ENCODE measurements around the gene IL23R. TPM values are rescaled to one million over a fixed set of nuclear protein-coding genes. Genes with fewer than 3 reads are reported as not detected.

IL23R gene, protein sequence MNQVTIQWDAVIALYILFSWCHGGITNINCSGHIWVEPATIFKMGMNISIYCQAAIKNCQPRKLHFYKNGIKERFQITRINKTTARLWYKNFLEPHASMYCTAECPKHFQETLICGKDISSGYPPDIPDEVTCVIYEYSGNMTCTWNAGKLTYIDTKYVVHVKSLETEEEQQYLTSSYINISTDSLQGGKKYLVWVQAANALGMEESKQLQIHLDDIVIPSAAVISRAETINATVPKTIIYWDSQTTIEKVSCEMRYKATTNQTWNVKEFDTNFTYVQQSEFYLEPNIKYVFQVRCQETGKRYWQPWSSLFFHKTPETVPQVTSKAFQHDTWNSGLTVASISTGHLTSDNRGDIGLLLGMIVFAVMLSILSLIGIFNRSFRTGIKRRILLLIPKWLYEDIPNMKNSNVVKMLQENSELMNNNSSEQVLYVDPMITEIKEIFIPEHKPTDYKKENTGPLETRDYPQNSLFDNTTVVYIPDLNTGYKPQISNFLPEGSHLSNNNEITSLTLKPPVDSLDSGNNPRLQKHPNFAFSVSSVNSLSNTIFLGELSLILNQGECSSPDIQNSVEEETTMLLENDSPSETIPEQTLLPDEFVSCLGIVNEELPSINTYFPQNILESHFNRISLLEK
- total RNA-seq (2021; ENCODE audit: unreplicated experiment) (not detected), Bru-seq, nascent RNA (percentile 2 among the genes with signal in this experiment), BruChase-seq, experiment 1, labeled RNA remaining after a 2-hour chase (percentile 6 among the genes with signal in this experiment), BruChase-seq, experiment 2, labeled RNA remaining after a 6-hour chase (percentile 4 among the genes with signal in this experiment)
- polyA plus RNA-seq (2012; ENCODE audit: insufficient read length), result not detected
- long read RNA-seq, result 0 reads

DNA sequence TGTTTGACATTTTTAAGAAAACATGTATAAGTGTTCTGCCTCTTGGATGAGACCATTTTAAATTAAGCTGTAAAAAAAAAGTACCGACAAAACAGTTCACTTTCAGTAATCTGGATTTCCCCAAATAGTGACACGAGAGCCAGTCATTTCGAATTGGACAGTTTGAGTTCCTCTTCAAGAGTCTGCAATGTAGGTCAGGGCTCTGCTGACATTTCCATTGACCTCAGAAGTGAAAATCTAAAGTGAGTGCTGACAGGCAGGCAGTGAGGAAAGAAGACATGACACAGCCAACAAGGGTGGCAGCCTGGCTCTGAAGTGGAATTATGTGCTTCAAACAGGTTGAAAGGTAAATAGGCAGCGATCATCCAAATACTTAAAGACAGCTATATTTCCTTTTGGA lies at the start of gene IL23R:
IL23R (plus strand) TSS at position 259 of the 400 bp plus-strand sequence. CDS start 1,667 bp downstream, outside the sequence.
- ATAC-seq (no peak), DNase-seq (ENCODE audit: low read depth, low spot score) (no peak)
- Histone ChIP-seq H3K36me3 (ENCODE audit: control insufficient read depth, insufficient read depth, low read length) (no peaks in the 10 kb centered on the region), H3K4me3 (ENCODE audit: low read depth in 2 of 2, low read length in 2 of 2) (no peak within 1 kb of the TSS), H3K27me3 (ENCODE audit: control insufficient read depth, insufficient read depth, low read length) (no peaks in the 10 kb centered on the region), H3K9me3 (ENCODE audit: control insufficient read depth, insufficient read depth, low read depth, low read length) (no peaks in the 10 kb centered on the region), H3K27ac (ENCODE audit: low read length) (no peak within 1 kb of the TSS), H3K4me1 (ENCODE audit: control insufficient read depth, insufficient read depth, low read length) (no peaks in the 10 kb centered on the region)
- no TSS peak for BruUV-seq (replicated peaks)
- ChIA-PET CTCF (no interaction called here), POLR2A (no interaction called here)
- in situ Hi-C loops (cut with HindIII; ENCODE audit: low pct_unique_long_range_greater_than_20kb, low sequenced_read_pairs) (no loop called here), intact Hi-C loops (cut with micrococcal nuclease; ENCODE audit: unreplicated experiment) (no loop called here)
- TF ChIP-seq SIN3A (IDR thresholded peaks at IDR 0.05; ENCODE audit: borderline replicate concordance, insufficient read depth, low read depth, low read length) (no peak), POLR2AphosphoS5 (IDR thresholded peaks at IDR 0.05; ENCODE audit: low read depth, low read length) (no peak), TCF7L2 (IDR thresholded peaks at IDR 0.05; ENCODE audit: low read depth, low read length) (no peak)
- TF ChIP-seq, protein P1, sequence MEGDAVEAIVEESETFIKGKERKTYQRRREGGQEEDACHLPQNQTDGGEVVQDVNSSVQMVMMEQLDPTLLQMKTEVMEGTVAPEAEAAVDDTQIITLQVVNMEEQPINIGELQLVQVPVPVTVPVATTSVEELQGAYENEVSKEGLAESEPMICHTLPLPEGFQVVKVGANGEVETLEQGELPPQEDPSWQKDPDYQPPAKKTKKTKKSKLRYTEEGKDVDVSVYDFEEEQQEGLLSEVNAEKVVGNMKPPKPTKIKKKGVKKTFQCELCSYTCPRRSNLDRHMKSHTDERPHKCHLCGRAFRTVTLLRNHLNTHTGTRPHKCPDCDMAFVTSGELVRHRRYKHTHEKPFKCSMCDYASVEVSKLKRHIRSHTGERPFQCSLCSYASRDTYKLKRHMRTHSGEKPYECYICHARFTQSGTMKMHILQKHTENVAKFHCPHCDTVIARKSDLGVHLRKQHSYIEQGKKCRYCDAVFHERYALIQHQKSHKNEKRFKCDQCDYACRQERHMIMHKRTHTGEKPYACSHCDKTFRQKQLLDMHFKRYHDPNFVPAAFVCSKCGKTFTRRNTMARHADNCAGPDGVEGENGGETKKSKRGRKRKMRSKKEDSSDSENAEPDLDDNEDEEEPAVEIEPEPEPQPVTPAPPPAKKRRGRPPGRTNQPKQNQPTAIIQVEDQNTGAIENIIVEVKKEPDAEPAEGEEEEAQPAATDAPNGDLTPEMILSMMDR (IDR thresholded peaks at IDR 0.05), result no peak
- TF ChIP-seq, protein P2, sequence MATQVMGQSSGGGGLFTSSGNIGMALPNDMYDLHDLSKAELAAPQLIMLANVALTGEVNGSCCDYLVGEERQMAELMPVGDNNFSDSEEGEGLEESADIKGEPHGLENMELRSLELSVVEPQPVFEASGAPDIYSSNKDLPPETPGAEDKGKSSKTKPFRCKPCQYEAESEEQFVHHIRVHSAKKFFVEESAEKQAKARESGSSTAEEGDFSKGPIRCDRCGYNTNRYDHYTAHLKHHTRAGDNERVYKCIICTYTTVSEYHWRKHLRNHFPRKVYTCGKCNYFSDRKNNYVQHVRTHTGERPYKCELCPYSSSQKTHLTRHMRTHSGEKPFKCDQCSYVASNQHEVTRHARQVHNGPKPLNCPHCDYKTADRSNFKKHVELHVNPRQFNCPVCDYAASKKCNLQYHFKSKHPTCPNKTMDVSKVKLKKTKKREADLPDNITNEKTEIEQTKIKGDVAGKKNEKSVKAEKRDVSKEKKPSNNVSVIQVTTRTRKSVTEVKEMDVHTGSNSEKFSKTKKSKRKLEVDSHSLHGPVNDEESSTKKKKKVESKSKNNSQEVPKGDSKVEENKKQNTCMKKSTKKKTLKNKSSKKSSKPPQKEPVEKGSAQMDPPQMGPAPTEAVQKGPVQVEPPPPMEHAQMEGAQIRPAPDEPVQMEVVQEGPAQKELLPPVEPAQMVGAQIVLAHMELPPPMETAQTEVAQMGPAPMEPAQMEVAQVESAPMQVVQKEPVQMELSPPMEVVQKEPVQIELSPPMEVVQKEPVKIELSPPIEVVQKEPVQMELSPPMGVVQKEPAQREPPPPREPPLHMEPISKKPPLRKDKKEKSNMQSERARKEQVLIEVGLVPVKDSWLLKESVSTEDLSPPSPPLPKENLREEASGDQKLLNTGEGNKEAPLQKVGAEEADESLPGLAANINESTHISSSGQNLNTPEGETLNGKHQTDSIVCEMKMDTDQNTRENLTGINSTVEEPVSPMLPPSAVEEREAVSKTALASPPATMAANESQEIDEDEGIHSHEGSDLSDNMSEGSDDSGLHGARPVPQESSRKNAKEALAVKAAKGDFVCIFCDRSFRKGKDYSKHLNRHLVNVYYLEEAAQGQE (IDR thresholded peaks at IDR 0.05; ENCODE audit: insufficient read depth in 1 of 2, low read depth in 2 of 2, low read length in 1 of 2), result no peak

DNA sequence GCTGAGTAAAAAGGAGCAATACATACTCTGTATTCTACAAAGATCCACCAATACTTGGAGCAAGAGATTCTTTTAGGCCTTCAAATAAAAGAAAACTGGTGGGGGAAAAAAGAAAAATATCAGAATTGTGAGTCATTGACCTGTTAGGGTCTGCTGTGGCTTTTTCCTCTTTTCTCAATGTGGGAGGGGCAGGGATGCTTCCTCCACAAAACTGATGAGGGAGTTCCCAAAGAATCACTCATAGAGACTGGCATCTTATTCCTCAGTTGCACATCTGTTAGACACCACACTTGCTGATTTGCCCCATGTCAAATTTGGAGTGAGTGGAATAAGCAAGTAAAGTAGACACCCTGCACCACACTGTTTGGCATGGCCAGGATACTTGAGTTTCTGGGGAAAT lies 48.1 kb upstream of the IL23R start:
- Histone ChIP-seq H3K36me3 (ENCODE audit: control insufficient read depth, insufficient read depth, low read length) (no peaks in the 10 kb centered on the region), H3K9me3 (ENCODE audit: control insufficient read depth, insufficient read depth, low read depth, low read length) (no peaks in the 10 kb centered on the region), H3K27me3 (ENCODE audit: control insufficient read depth, insufficient read depth, low read length) (no peaks in the 10 kb centered on the region), H3K27ac (ENCODE audit: low read length) (no peak overlapping the region), H3K4me3 (ENCODE audit: low read depth in 2 of 2, low read length in 2 of 2) (no peak overlapping the region), H3K4me1 (ENCODE audit: control insufficient read depth, insufficient read depth, low read length) (no peaks in the 10 kb centered on the region)
- no peak for DNase-seq (ENCODE audit: low read depth, low spot score)
- BruUV-seq (replicated peaks), result no TSS peak
- CTCF ChIA-PET, result no interaction called here
- intact Hi-C loops (cut with micrococcal nuclease; ENCODE audit: unreplicated experiment), result no loop called here
- no peak for TF ChIP-seq SIN3A (IDR thresholded peaks at IDR 0.05; ENCODE audit: borderline replicate concordance, insufficient read depth, low read depth, low read length)
- no peak for TF ChIP-seq POLR2AphosphoS5 (IDR thresholded peaks at IDR 0.05; ENCODE audit: low read depth, low read length)
- TF ChIP-seq TCF7L2 (IDR thresholded peaks at IDR 0.05; ENCODE audit: low read depth, low read length), result no peak
- TF ChIP-seq, protein P1 (IDR thresholded peaks at IDR 0.05), result no peak
- TF ChIP-seq, protein P2 (IDR thresholded peaks at IDR 0.05; ENCODE audit: insufficient read depth in 1 of 2, low read depth in 2 of 2, low read length in 1 of 2), result no peak
- ATAC-seq, result no peak
- POLR2A ChIA-PET, result no interaction called here
- in situ Hi-C loops (cut with HindIII; ENCODE audit: low pct_unique_long_range_greater_than_20kb, low sequenced_read_pairs), result no loop called here
